Spleen (tissue), 11 donors: ENCODE measurements around the gene ALDH2. TPM values are rescaled to one million over a fixed set of nuclear protein-coding genes. Genes with fewer than 3 reads are reported as not detected.
"Not testable (repeated sequence)": the region's sequence is repeated elsewhere in the genome, so short reads cannot be mapped to it uniquely, and the experiment has no call there.

Experiments
- DNase-seq: peaks from one replicate; pipeline ENCODE4 v3.0.0-alpha.2; 2020
- H3K27ac ChIP-seq, 8 donors: fragments of 200-600 bp; sonication (generic) in 7 of 8; 1 replicate in 4 of 8; 2 replicates in 4 of 8; pipeline versions ENCODE4 v1.5.0 to v1.8.0; 2016 to 2021; ENCODE audit warnings: inconsistent platforms in 4 of 8, mild to moderate bottlenecking in 4 of 8, moderate library complexity in 1 of 8
- H3K27me3 ChIP-seq, 7 donors: fragments of 200-600 bp; sonication (generic) in 6 of 7; replicated peaks in 1 of 7; 1 replicate in 4 of 7; 2 replicates in 3 of 7; pipeline versions ENCODE4 v1.5.0 to v1.8.0; 2016 to 2021; ENCODE audit warnings: inconsistent platforms in 3 of 7, mild to moderate bottlenecking in 1 of 7
- H3K36me3 ChIP-seq, 6 donors: fragments of 200-600 bp; sonication (generic) in 5 of 6; 1 replicate in 4 of 6; 2 replicates in 2 of 6; pipeline versions ENCODE4 v1.5.0 to v1.8.0; 2016 to 2021; ENCODE audit warnings: inconsistent platforms in 2 of 6
- H3K4me1 ChIP-seq, 6 donors: fragments of 200-600 bp; sonication (generic) in 5 of 6; 1 replicate in 3 of 6; 2 replicates in 3 of 6; pipeline versions ENCODE4 v1.5.0 to v1.8.0; 2016 to 2021; ENCODE audit warnings: inconsistent platforms in 3 of 6
- H3K4me3 ChIP-seq, 8 donors: fragments of 200-600 bp; sonication (generic) in 7 of 8; 1 replicate in 4 of 8; 2 replicates in 4 of 8; pipeline versions ENCODE4 v1.5.0 to v1.8.0; 2016 to 2021; ENCODE audit warnings: inconsistent platforms in 4 of 8, mild to moderate bottlenecking in 4 of 8, moderate library complexity in 2 of 8
- H3K9me3 ChIP-seq, 8 donors: fragments of 200-600 bp; sonication (generic) in 7 of 8; 1 replicate in 4 of 8; 2 replicates in 4 of 8; pipeline versions ENCODE4 v1.5.0 to v1.8.0; 2016 to 2021; ENCODE audit warnings: inconsistent platforms in 4 of 8
- CTCF ChIP-seq, 11 experiments: fragments of 200-600 bp in 7 of 11; fragments of 450-650 bp in 4 of 11; sonication (generic) in 4 of 11; IDR thresholded peaks in 8 of 11; conservative IDR thresholded peaks in 3 of 11; 1 replicate in 7 of 11; 2 replicates in 4 of 11; pipeline versions ENCODE4 v1.4.0 to v1.8.0; 2016 to 2021; ENCODE audit warnings: antibody characterized with exemption in 11 of 11, inconsistent platforms in 4 of 11, mild to moderate bottlenecking in 1 of 11
- POLR2A ChIP-seq, 3 donors: fragments of 450-650 bp; IDR thresholded peaks; one replicate each; pipeline ENCODE4 v1.5.1; 2017; ENCODE audit warnings: antibody characterized with exemption in 3 of 3, mild to moderate bottlenecking in 1 of 3
- POLR2AphosphoS5 ChIP-seq, 3 donors: sonication (generic); formaldehyde crosslinking; IDR thresholded peaks; one replicate each; pipeline ENCODE4 v1.5.1; 2017; ENCODE audit warnings: antibody characterized with exemption in 3 of 3
- WGBS, 5 donors: extraction: QIAGEN DNeasy Blood & Tissue Kit in 3 of 5; methylation state at CpG; one replicate each; pipeline versions ENCODE4 v1.1.5 to v1.1.7; 2013 to 2018; 5-methylcytosine and 5-hydroxymethylcytosine counted together
- intact Hi-C: fragments of 100-400 bp; cut with DNase I; formaldehyde crosslinking; loops from one replicate; pipeline ENCODE4 v1.15.0; 2023; ENCODE audit warnings: low total_unique reads
- polyA plus RNA-seq, 3 donors: library from polyadenylated mRNA; stranded (reverse); fragments of 200-250 nt; gene quantifications; one replicate each; pipeline ENCODE4 v1.2.1, GENCODE V29; 2013
- total RNA-seq, 7 donors: library from RNA; depleted of rRNA in 3 of 7; stranded (reverse); fragments of >200 nt in 3 of 7; fragmentation: NEBNext Ultra II Directional in 4 of 7; extraction: Animal tissue kit (Norgen Biotek cat#: 25700) in 4 of 7; gene quantifications; one replicate each; pipeline versions ENCODE4 v1.1.0 to v1.2.1, GENCODE V29; 2016 to 2021
- donor health status: healthy with polysubstance abuse.
- donor health status: DM: no; HTN: no; CAD: no; lungs with moderate emphysema.
- donor health status: DM: no; HTN: no; CAD: no.
- donor health status: Bipolar disorder and iron deficiency.
- donor health status: healthy.
- donor health status: DM: no; HTN: no; CAD: no.
- donor health status: DM: yes; HTN: yes; CAD: no.

ALDH2 gene
- total and polyA plus RNA-seq, 10 donors, result 30.8 to 78.9 (median 47.5) TPM

GRCh38 chr12:111824312-111824711 lies 57.6 kb downstream of the ALDH2 start:
- H3K27ac ChIP-seq, H3K4me3 ChIP-seq, H3K36me3 ChIP-seq, H3K9me3 ChIP-seq, DNase-seq, intact Hi-C loops, H3K27me3 ChIP-seq: not testable (repeated sequence)
- 51 to 67% (median 61%) methylated on average over 4 of the region's 4 CpGs for WGBS, 5 donors
- peaks cover 0 to 23% (median 2%) of the 10 kb centered on the region in 6 donors for H3K4me1 ChIP-seq
- peak in 5 of 11 experiments; percentile 17 to 24 (median 22) for TF ChIP-seq CTCF (IDR thresholded peaks at IDR 0.05 in 8 of 11, conservative IDR thresholded peaks at IDR 0.05 in 3 of 11)

- intact Hi-C loops, result no loop called here
- Histone ChIP-seq H3K9me3 (no peaks in the 10 kb centered on the region), H3K27me3 (no peaks in the 10 kb centered on the region), H3K4me3 (no peak overlapping the region), H3K4me1 (peaks cover 0 to 23% (median 2%) of the 10 kb centered on the region in 6 donors), H3K36me3 (no peaks in the 10 kb centered on the region), H3K27ac (no peak overlapping the region)
- DNase-seq, result no peak
- WGBS, 5 donors, result 81 to 92% (median 88%) methylated on average over 5 of the region's 5 CpGs
- no peak for TF ChIP-seq CTCF (IDR thresholded peaks at IDR 0.05 in 8 of 11, conservative IDR thresholded peaks at IDR 0.05 in 3 of 11)
- no peak for TF ChIP-seq POLR2A (IDR thresholded peaks at IDR 0.05)
- TF ChIP-seq POLR2AphosphoS5 (IDR thresholded peaks at IDR 0.05), result no peak
These were observed 58.8 kb downstream of the ALDH2 start for GRCh38 chr12:111825509-111825908.

GRCh38 chr12:111826316-111826715 lies 59.6 kb downstream of the ALDH2 start:
- H3K27me3 ChIP-seq, result no peaks in the 10 kb centered on the region
- intact Hi-C loops, result no loop called here
- H3K9me3 ChIP-seq, result no peaks in the 10 kb centered on the region
- WGBS, 5 donors, result 71 to 82% (median 77%) methylated on average over 3 of the region's 3 CpGs
- H3K36me3 ChIP-seq, result no peaks in the 10 kb centered on the region
- H3K4me1 ChIP-seq, result peaks cover 0 to 23% (median 2%) of the 10 kb centered on the region in 6 donors
- DNase-seq, result no peak
- no peak overlapping the region for H3K4me3 ChIP-seq
- peak overlapping the region in 1 of 8 donors; percentile 38 for H3K27ac ChIP-seq
- TF ChIP-seq POLR2A (IDR thresholded peaks at IDR 0.05), result no peak
- TF ChIP-seq POLR2AphosphoS5 (IDR thresholded peaks at IDR 0.05), result no peak
- no peak for TF ChIP-seq CTCF (IDR thresholded peaks at IDR 0.05 in 8 of 11, conservative IDR thresholded peaks at IDR 0.05 in 3 of 11)

GRCh38 chr12:111826992-111827391 lies 60.3 kb downstream of the ALDH2 start:
- H3K27me3 ChIP-seq, result no peaks in the 10 kb centered on the region
- H3K27ac ChIP-seq, result peak overlapping the region in 1 of 8 donors; percentile 38
- no peak for TF ChIP-seq POLR2AphosphoS5 (IDR thresholded peaks at IDR 0.05)
- TF ChIP-seq CTCF (IDR thresholded peaks at IDR 0.05 in 8 of 11, conservative IDR thresholded peaks at IDR 0.05 in 3 of 11), result no peak
- no peak for TF ChIP-seq POLR2A (IDR thresholded peaks at IDR 0.05)
- H3K9me3 ChIP-seq, result no peaks in the 10 kb centered on the region
- H3K4me3 ChIP-seq, result no peak overlapping the region
- WGBS, 5 donors, result 42 to 68% (median 62%) methylated on average over 2 of the region's 2 CpGs
- intact Hi-C loops, result no loop called here
- DNase-seq, result no peak
- peaks cover 0 to 23% (median 2%) of the 10 kb centered on the region in 6 donors for H3K4me1 ChIP-seq
- H3K36me3 ChIP-seq, result no peaks in the 10 kb centered on the region
